Kidney (tissue), 14 donors: ENCODE data around the gene TAPT1. TPM values are rescaled to one million over a fixed set of nuclear protein-coding genes. Genes with fewer than 3 reads are reported as not detected.

Experiments
- DNase-seq, 5 donors: peaks; one replicate each; pipeline ENCODE4 v3.0.0-alpha.2; 2013 to 2020
- FAIRE-seq: peaks from 2 replicates; lab custom pipeline; 2012; peaks lifted over from hg19 to GRCh38; lab: Jason Lieb, UNC
- H3K27ac ChIP-seq, 2 donors: one replicate each; pipeline ENCODE4 v1.7.0; 2013; ENCODE audit warnings: low read depth in 2 of 2, low read length in 2 of 2, inconsistent platforms in 1 of 2
- H3K27me3 ChIP-seq: one replicate; pipeline ENCODE4 v1.7.1; 2013; ENCODE audit warnings: low read length, inconsistent platforms; ENCODE audit not compliant: control insufficient read depth, insufficient read depth
- H3K36me3 ChIP-seq, 3 donors: one replicate each; pipeline versions ENCODE4 v1.7.0 to v1.7.1; 2013; ENCODE audit warnings: low read length in 3 of 3, control low read depth in 1 of 3, inconsistent platforms in 1 of 3; ENCODE audit not compliant: insufficient read depth in 3 of 3, control insufficient read depth in 2 of 3
- H3K4me1 ChIP-seq, 3 donors: one replicate each; pipeline versions ENCODE4 v1.7.0 to v1.7.1; 2013; ENCODE audit warnings: low read length in 3 of 3, inconsistent platforms in 1 of 3, low read depth in 1 of 3; ENCODE audit not compliant: control insufficient read depth in 2 of 3, insufficient read depth in 2 of 3
- H3K4me3 ChIP-seq, 3 donors: one replicate each; pipeline versions ENCODE4 v1.7.0 to v1.8.1; 2013; ENCODE audit warnings: low read length in 3 of 3, control low read depth in 1 of 3, inconsistent platforms in 1 of 3
- H3K9ac ChIP-seq, 3 donors: one replicate each; pipeline versions ENCODE4 v1.7.0 to v1.7.1; 2013; ENCODE audit warnings: low read length in 3 of 3, control low read depth in 1 of 3, inconsistent platforms in 1 of 3
- H3K9me3 ChIP-seq, 3 donors: one replicate each; pipeline versions ENCODE4 v1.7.0 to v1.7.1; 2013; ENCODE audit warnings: low read length in 3 of 3, control low read depth in 1 of 3, inconsistent platforms in 1 of 3; ENCODE audit not compliant: control insufficient read depth in 2 of 3, insufficient read depth in 1 of 3
- CTCF ChIP-seq: IDR thresholded peaks from 3 replicates; pipeline ENCODE4 v1.5.1; 2012; ENCODE audit warnings: mild to moderate bottlenecking, moderate library complexity, borderline replicate concordance; ENCODE audit not compliant: insufficient read depth; ENCODE audit errors: extremely low read depth
- intact Hi-C: fragments of 100-400 bp; cut with DNase I; formaldehyde crosslinking; loops from one replicate; pipeline ENCODE4 v1.11.1; 2022
- polyA plus RNA-seq: library from polyadenylated mRNA; stranded (reverse); fragments of 350-450 nt; fragmentation: Illumina TruSeq; extraction: RNeasy Lipid Tissue Mini Kit (QIAGEN cat#74804); gene quantifications from one replicate; pipeline ENCODE4 v1.2.3, GENCODE V29; 2014; ENCODE audit warnings: low read depth, low replicate concordance; ENCODE audit not compliant: insufficient read depth
- total RNA-seq: library from RNA; stranded (reverse); fragmentation: NEBNext Ultra II Directional; extraction: Animal tissue kit (Norgen Biotek cat#: 25700); gene quantifications from one replicate; pipeline ENCODE4 v1.2.1, GENCODE V29; 2021
- donor health status: control.
- donor health status: control.
- donor health status: control.
- donor health status: control.
- donor health status: control.
- donor health status: DM: yes; HTN: yes; CAD: no.
- donor health status: Normal renal cell carcinoma (clear cell type).

TAPT1 gene
- total and polyA plus RNA-seq, 2 donors from 2014 or later: 20.8 to 36.8 TPM

GRCh38 chr4:16212138-16212782, 14.0 kb downstream of the TAPT1 start:
- intact Hi-C loops: no loop called here
- Histone ChIP-seq H3K27ac (no peak overlapping the region), H3K9me3 (no peaks in the 10 kb centered on the region), H3K9ac (no peak overlapping the region), H3K36me3 (no peaks in the 10 kb centered on the region), H3K4me1 (peaks cover 0 to 4% (median 3%) of the 10 kb centered on the region in 3 donors), H3K27me3 (no peaks in the 10 kb centered on the region), H3K4me3 (no peak overlapping the region)
- FAIRE-seq (no peak), DNase-seq (no peak)
- TF ChIP-seq CTCF: no peak

GRCh38 chr4:16207409-16207808, 18.9 kb downstream of the TAPT1 start:
- DNase-seq (no peak), FAIRE-seq (no peak)
- no peak overlapping the region for H3K27ac ChIP-seq
- peaks cover 0 to 4% (median 0%) of the 10 kb centered on the region in 3 donors for H3K4me1 ChIP-seq
- H3K27me3 ChIP-seq: no peaks in the 10 kb centered on the region
- no peak overlapping the region for H3K9ac ChIP-seq
- intact Hi-C loops: loop anchor here (10.0 kb wide), 1 partner anchor 183 kb away; no protein-coding TSS in a partner anchor
- TF ChIP-seq CTCF: no peak
- no peaks in the 10 kb centered on the region for H3K9me3 ChIP-seq
- no peaks in the 10 kb centered on the region for H3K36me3 ChIP-seq
- no peak overlapping the region for H3K4me3 ChIP-seq

GRCh38 chr4:16206848-16207247, 19.4 kb downstream of the TAPT1 start:
- DNase-seq: no peak
- Histone ChIP-seq H3K4me3 (no peak overlapping the region), H3K4me1 (peaks cover 0 to 3% (median 0%) of the 10 kb centered on the region in 3 donors), H3K9me3 (no peaks in the 10 kb centered on the region), H3K36me3 (no peaks in the 10 kb centered on the region), H3K9ac (no peak overlapping the region), H3K27me3 (no peaks in the 10 kb centered on the region), H3K27ac (no peak overlapping the region)
- no peak for FAIRE-seq
- intact Hi-C loops: loop anchor here (10.0 kb wide), 1 partner anchor 182 kb away; no protein-coding TSS in a partner anchor
- TF ChIP-seq CTCF: no peak
